ENCODE measurements around the gene GPC5. TPM values are rescaled to one million over a fixed set of nuclear protein-coding genes. Genes with fewer than 3 reads are reported as not detected.

The GPC5 gene
- total and polyA plus RNA-seq, 2 of the 13 experiments (the other 11 are each of a cell fraction or from before 2014, with no cell fraction given), result 0.02 to 0.07 TPM

DNA sequence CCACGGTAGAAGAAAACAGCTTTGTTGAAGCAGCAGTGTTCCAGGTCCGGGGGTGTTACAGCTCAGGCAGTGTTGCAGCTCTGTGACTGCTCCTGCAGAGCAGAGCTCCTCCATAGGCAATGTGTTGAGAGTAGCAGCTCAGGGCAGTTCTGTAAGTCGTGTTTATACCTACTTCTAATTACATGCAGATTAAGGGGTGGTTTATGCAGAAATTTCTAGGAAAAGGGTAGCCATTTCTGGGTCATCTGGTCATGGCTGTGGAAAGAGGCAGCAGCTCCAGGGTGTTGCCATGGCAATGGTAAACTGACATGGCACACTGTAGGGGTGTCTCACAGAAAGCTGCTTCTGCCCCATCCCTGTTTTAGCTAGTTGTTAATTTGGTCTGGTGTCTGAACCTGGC, 316.4 kb downstream of the GPC5 start:
- ATAC-seq, result no peak
- H3K9ac ChIP-seq (ENCODE audit: insufficient read depth, low read depth, low read length), result no peak overlapping the region
- no TSS peak for BruUV-seq (replicated peaks)
- H3K79me2 ChIP-seq (ENCODE audit: insufficient read depth, low read length), result no peaks in the 10 kb centered on the region
- CTCF ChIA-PET (ENCODE audit: low intra/inter-chr PET ratio, low total read pairs), result no interaction called here
- H3K4me1 ChIP-seq (ENCODE audit: insufficient read depth, low read length), result no peaks in the 10 kb centered on the region
- no peak for DNase-seq (ENCODE audit: low spot score)
- intact Hi-C loops (cut with micrococcal nuclease; ENCODE audit: unreplicated experiment), result no loop called here
- TF ChIP-seq ZNF557 (CRISPR knock-in tag; IDR thresholded peaks at IDR 0.05), result no peak
- TF ChIP-seq KMT2B (CRISPR knock-in tag; IDR thresholded peaks at IDR 0.05), result no peak
- TF ChIP-seq YEATS2 (CRISPR knock-in tag; IDR thresholded peaks at IDR 0.05; ENCODE audit: borderline replicate concordance), result no peak
- H3K9me3 ChIP-seq (ENCODE audit: low read length), result no peaks in the 10 kb centered on the region
- H3K4me3 ChIP-seq (replicated peaks in 1 of 3; ENCODE audit: insufficient read depth in 1 of 3, low read depth in 2 of 3, low read length in 3 of 3), result no peak overlapping the region
- H3K27ac ChIP-seq (ENCODE audit: extremely low read length, insufficient read depth, low read length), result no peak overlapping the region
- no peak for FAIRE-seq
- WGBS (ENCODE audit: low lambda C conversion rate), result 0% methylated on average over 3 of the region's 3 CpGs
- no peaks in the 10 kb centered on the region for H4K20me1 ChIP-seq (ENCODE audit: insufficient read depth, low read length)
- no peak overlapping the region for H2AFZ ChIP-seq (ENCODE audit: low read length)
- POLR2A ChIA-PET, result no interaction called here
- peaks cover 0 to 3% of the 10 kb centered on the region in 2 experiments; a peak in 1 of 5 replicates for H3K27me3 ChIP-seq (ENCODE audit: control insufficient read depth in 1 of 2, insufficient read depth in 2 of 2, low read length in 2 of 2)
- H3K36me3 ChIP-seq (replicated peaks in 1 of 2; ENCODE audit: control insufficient read depth in 1 of 2, insufficient read depth in 2 of 2, low read length in 2 of 2), result no peaks in the 10 kb centered on the region
- in situ Hi-C loops (cut with HindIII; ENCODE audit: extremely low pct_ligation_motif_present, low pct_unique_long_range_greater_than_20kb), result no loop called here
- no peak overlapping the region for H3K4me2 ChIP-seq (ENCODE audit: low read depth, low read length)

DNA sequence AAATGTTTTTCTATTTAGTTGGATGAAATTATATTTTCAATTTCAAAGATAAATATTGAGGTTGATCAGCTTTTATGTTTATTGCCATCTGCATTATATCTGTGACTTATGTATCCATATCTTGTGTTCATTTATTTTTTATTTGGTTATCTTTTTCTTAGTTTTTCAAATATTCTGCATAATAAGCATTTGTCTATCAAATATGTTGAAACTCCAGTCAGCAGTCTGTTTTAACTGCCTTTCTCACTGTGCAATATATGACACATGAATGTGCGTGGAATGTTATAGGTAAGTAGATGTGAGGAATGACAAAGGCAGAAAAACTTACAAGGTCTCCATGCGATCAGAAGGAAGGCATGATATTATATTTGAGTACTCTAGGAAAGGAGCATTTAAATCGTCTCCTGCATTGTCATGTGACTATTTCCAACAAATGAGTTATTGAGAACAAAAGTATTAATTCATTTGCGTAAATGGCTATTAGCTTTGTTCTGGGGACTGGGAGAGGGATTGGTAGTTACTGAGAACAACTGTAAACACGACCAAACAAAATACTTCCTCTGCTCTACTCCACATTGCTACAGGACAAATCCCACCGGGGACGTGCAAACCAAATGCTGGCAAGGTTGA, 318.1 kb downstream of the GPC5 start:
- H2AFZ ChIP-seq (ENCODE audit: low read length), result no peak overlapping the region
- DNase-seq (ENCODE audit: low spot score) (no peak), FAIRE-seq (no peak), ATAC-seq (no peak)
- H3K27ac ChIP-seq (ENCODE audit: extremely low read length, insufficient read depth, low read length), result no peak overlapping the region
- in situ Hi-C loops (cut with HindIII; ENCODE audit: extremely low pct_ligation_motif_present, low pct_unique_long_range_greater_than_20kb), result no loop called here
- H3K9ac ChIP-seq (ENCODE audit: insufficient read depth, low read depth, low read length), result no peak overlapping the region
- no peaks in the 10 kb centered on the region for H3K4me1 ChIP-seq (ENCODE audit: insufficient read depth, low read length)
- no peak overlapping the region for H3K4me2 ChIP-seq (ENCODE audit: low read depth, low read length)
- H3K27me3 ChIP-seq (ENCODE audit: control insufficient read depth in 1 of 2, insufficient read depth in 2 of 2, low read length in 2 of 2), result peaks cover 0 to 3% of the 10 kb centered on the region in 2 experiments; a peak in 1 of 5 replicates
- no peaks in the 10 kb centered on the region for H3K9me3 ChIP-seq (ENCODE audit: low read length)
- ChIA-PET POLR2A (no interaction called here), CTCF (ENCODE audit: low intra/inter-chr PET ratio, low total read pairs) (no interaction called here)
- BruUV-seq (replicated peaks), result no TSS peak
- 41% methylated on average over 7 of the region's 7 CpGs for WGBS (ENCODE audit: low lambda C conversion rate)
- intact Hi-C loops (cut with micrococcal nuclease; ENCODE audit: unreplicated experiment), result no loop called here
- H3K36me3 ChIP-seq (replicated peaks in 1 of 2; ENCODE audit: control insufficient read depth in 1 of 2, insufficient read depth in 2 of 2, low read length in 2 of 2), result no peaks in the 10 kb centered on the region
- no peaks in the 10 kb centered on the region for H4K20me1 ChIP-seq (ENCODE audit: insufficient read depth, low read length)
- H3K79me2 ChIP-seq (ENCODE audit: insufficient read depth, low read length), result no peaks in the 10 kb centered on the region
- H3K4me3 ChIP-seq (replicated peaks in 1 of 3; ENCODE audit: insufficient read depth in 1 of 3, low read depth in 2 of 3, low read length in 3 of 3), result no peak overlapping the region
- TF ChIP-seq KLF15 (CRISPR knock-in tag; IDR thresholded peaks at IDR 0.05; ENCODE audit: borderline replicate concordance) (no peak), ZNF761 (CRISPR knock-in tag; conservative IDR thresholded peaks at IDR 0.05) (no peak), U2AF2 (IDR thresholded peaks at IDR 0.05; ENCODE audit: low read depth, low read length) (no peak), TEF (CRISPR knock-in tag; IDR thresholded peaks at IDR 0.05) (no peak), ZNF510 (CRISPR knock-in tag; IDR thresholded peaks at IDR 0.05; ENCODE audit: low read depth) (no peak), ZNF44 (CRISPR knock-in tag; IDR thresholded peaks at IDR 0.05) (no peak), ZNF570 (CRISPR knock-in tag; IDR thresholded peaks at IDR 0.05; ENCODE audit: borderline replicate concordance) (no peak), HDAC1 (CRISPR knock-in tag; IDR thresholded peaks at IDR 0.05) (no peak), GATA4 (IDR thresholded peaks at IDR 0.05; ENCODE audit: borderline replicate concordance, low read depth) (no peak), ZNF34 (CRISPR knock-in tag; IDR thresholded peaks at IDR 0.05; ENCODE audit: borderline replicate concordance) (no peak), ZNF350 (CRISPR knock-in tag; IDR thresholded peaks at IDR 0.05; ENCODE audit: borderline replicate concordance, low read depth) (no peak), CBX5 (CRISPR knock-in tag; IDR thresholded peaks at IDR 0.05; ENCODE audit: borderline replicate concordance) (no peak), ZNF768 (CRISPR knock-in tag; IDR thresholded peaks at IDR 0.05) (no peak), ZNF670 (CRISPR knock-in tag; IDR thresholded peaks at IDR 0.05; ENCODE audit: borderline replicate concordance) (no peak)
- TF ChIP-seq, protein P1, sequence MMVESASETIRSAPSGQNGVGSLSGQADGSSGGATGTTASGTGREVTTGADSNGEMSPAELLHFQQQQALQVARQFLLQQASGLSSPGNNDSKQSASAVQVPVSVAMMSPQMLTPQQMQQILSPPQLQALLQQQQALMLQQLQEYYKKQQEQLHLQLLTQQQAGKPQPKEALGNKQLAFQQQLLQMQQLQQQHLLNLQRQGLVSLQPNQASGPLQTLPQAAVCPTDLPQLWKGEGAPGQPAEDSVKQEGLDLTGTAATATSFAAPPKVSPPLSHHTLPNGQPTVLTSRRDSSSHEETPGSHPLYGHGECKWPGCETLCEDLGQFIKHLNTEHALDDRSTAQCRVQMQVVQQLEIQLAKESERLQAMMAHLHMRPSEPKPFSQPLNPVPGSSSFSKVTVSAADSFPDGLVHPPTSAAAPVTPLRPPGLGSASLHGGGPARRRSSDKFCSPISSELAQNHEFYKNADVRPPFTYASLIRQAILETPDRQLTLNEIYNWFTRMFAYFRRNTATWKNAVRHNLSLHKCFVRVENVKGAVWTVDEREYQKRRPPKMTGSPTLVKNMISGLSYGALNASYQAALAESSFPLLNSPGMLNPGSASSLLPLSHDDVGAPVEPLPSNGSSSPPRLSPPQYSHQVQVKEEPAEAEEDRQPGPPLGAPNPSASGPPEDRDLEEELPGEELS (CRISPR knock-in tag; IDR thresholded peaks at IDR 0.05), result no peak

All from HepG2 (cell line).